HG02973 (cell line): ENCODE measurements around the gene ADGRB3.
"Not testable (repeated sequence)": the region's sequence is repeated elsewhere in the genome, so short reads cannot be mapped to it uniquely, and the experiment has no call there.

Source experiments
- ATAC-seq: cut with Tn5 transposase; IDR thresholded peaks from one replicate; pipeline ENCODE4 v1.9.1; 2021; ENCODE audit warnings: moderate library complexity; ENCODE audit not compliant: unreplicated experiment

Gene ADGRB3

DNA sequence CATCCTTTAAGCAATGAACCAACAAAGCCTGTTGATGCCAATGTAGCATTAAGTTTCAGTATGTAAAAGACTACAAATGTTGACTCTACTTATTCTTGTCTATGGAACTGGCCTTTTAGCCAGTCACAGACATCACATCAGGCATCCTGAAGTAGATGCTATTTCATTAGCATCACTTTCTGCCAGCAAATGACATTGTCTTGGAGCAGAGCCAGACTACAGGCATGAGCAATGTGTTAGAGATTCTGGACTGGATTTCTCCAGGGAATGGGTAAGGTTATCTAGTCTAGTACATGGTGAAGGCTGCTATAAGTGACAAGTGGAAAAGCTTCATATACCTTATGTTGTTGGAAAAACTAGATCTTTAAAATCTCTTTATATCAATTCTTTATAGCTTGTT is 142.9 kb downstream of the ADGRB3 start:
- ATAC-seq, result no peak

DNA sequence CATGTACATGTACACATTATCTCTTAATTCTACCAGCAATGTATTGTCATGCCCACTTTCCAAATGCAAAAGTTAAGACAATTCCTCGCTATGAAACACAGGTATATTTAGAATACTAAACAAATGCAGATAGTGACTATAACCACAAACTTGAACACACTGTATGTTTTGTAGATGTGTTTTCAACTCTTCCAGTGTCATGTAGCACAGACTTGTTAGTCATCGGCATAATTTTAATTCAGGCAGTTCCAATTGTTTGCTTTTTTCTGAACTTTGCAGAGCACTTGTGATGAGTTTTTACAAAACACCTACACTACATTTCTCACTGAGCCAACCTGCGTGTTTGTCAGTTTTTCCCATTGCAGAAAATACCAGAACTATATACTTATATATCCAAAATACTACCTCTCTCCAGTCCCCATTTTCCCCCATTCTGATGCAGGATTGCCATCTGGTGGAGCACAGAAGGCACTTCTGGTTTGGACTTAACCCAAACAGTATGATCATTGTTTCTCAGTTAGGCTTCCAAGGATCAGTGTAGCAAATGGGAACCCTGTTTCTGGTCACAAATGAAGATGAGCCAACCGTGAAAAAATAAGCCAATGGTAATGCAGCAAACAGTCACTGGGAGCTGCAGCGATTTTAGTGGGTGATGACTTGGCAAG is 143.4 kb downstream of the ADGRB3 start:
- no peak for ATAC-seq

DNA sequence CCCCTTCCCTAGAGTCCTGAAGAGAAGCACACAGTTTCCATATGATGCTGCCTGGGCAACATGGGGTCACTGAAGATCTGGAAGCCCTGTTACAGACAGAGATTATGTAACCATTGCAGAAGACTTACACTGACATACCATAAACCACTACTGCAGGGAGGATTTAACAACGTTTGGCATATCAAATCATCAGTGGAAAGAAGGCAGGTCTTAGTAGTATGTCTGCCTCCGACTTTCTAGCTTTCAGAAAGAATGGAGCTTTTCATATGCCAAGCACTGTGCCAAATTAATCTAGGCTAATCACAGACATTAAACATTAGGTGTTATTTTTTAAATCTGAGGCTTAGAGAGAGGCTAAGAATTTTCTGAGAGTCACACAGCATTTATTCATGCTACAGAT is 144.3 kb downstream of the ADGRB3 start:
- no peak for ATAC-seq

DNA sequence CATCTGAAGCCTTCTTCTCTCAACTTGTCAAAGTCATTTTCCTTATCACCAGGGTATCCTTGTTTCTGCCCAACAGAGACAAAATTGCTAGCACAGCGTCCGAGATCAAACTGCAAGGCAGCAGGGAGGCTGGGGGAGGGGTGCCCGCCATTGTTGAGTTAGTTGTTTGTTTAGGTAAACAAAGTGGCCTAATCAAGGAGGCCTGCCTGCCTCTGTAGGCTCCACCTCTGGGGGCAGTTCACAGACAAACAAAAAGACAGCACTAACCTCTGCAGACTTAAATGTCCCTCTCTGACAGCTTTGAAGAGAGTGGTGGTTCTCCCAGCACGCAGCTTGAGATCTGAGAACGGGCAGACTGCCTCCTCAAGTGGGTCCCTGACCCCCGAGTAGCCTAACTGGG is 155.0 kb downstream of the ADGRB3 start:
- not testable (repeated sequence) for ATAC-seq

DNA sequence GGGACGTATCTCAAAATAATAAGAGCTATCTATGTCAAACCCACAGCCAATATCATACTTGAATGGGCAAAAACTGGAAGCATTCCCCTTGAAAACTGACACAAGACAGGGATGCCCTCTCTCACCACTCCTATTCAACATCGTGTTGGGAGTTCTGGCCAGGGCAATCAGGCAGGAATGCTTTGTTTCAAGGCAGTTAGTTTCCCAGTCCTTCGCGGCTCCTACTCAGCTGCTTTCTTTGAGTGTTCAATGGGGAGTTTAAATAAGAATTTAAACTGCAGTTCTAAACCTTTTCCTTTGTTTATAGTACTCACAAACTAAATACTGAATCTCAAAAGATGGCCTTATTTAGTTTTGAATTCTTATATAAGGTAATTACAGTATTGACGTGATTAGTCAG is 179.9 kb downstream of the ADGRB3 start:
- not testable (repeated sequence) for ATAC-seq

GRCh38 chr6:68826501-68826900 is 191.4 kb downstream of the ADGRB3 start:
- no peak for ATAC-seq

DNA sequence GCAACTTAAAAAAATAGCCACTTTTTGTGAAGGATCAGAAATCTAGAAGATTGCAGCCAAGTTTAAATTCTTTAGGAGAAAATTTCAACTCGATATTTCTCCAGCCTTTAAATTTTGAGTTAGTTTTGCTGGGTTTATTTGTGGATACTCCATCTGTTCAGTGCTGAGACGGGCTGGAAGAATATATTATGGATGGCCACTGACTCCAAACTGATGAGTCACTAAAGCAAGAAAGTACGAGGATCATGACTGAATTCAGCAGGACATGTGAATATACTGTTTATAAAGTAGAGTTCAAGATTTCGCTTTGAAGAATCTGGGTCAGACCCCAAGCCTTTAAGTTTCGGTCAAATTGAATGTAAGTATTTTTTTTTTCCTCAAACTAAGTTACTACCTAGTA is 199.5 kb downstream of the ADGRB3 start:
- no peak for ATAC-seq

- ATAC-seq, result no peak
Observed at GRCh38 chr6:68838571-68838970, 203.5 kb downstream of the ADGRB3 start.

GRCh38 chr6:68852791-68853190 is 217.7 kb downstream of the ADGRB3 start:
- no peak for ATAC-seq

- ATAC-seq, result no peak
Observed at GRCh38 chr6:68859233-68859632, 224.2 kb downstream of the ADGRB3 start.

DNA sequence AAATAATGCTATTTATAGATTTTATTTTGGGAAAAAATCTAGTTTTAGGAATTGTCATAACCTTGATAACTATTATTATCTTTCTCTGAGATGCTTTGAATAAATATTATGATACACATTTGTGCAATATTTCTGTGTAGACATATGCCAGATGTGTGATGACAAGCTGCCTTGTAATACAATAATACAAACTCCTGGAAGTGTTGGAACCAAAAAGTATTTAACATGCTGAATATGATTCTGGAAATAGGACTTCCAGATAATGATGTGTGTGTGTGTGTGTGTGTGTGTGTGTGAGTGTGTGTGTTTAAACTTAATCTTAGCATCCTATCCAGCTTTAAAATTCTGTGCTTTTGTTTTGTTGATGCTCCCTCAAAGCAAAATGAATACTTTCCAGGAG is 233.6 kb downstream of the ADGRB3 start:
- no peak for ATAC-seq

DNA sequence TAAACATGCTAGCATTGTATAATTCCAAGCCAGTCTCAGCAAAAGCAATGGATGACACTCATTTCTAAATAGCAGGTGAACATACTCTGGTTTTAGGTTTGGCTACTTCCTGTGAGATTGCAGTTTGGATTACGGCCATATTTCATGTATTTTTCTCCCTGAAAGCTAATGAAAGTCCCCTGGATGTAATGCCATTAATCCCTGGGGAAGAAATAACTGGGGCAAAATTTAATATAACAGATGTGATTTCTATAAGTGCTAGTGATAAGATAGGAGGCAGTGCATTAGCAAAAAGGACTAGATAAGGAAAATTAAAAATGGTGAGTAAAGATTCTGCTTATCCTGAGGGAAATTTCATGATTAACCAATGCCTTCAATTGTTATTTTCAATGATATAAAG is 238.2 kb downstream of the ADGRB3 start:
- ATAC-seq, result no peak

DNA sequence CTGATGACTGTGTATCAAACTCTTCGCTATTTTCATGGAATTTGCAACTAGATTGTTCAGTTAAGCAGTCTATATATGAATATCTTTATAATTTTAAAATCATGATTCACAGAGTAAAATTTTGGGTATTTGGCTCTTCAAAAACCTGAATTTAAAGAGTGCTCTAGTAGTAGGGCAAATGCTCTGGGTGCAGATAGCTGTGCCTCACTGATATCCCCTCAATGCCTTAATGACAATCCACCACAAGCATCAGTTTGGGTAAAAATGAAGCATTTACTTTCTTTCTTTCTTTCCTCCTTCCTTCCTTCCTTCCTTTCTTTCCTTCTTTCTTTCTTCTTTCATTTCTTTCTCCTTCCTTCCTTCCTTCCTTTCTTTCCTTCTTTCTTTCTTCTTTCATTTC is 239.7 kb downstream of the ADGRB3 start:
- no peak for ATAC-seq

DNA sequence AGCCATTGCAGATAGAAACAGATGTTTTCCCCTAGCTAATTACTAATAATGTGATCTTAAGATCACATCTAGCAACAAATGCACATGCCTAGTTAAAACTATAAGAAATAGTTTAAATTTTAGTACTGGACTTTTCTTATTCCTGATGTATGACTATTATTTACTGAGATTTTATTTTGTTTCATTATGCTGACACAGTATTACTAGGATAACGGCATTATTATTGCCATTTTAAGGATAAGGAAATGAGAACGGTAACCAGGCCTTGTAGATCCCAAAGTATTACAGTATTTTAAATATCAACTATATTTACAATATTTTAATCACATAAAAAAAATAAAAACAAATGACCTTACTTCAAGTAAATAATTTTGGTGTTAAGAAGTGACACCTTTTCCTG is 240.3 kb downstream of the ADGRB3 start:
- no peak for ATAC-seq

DNA sequence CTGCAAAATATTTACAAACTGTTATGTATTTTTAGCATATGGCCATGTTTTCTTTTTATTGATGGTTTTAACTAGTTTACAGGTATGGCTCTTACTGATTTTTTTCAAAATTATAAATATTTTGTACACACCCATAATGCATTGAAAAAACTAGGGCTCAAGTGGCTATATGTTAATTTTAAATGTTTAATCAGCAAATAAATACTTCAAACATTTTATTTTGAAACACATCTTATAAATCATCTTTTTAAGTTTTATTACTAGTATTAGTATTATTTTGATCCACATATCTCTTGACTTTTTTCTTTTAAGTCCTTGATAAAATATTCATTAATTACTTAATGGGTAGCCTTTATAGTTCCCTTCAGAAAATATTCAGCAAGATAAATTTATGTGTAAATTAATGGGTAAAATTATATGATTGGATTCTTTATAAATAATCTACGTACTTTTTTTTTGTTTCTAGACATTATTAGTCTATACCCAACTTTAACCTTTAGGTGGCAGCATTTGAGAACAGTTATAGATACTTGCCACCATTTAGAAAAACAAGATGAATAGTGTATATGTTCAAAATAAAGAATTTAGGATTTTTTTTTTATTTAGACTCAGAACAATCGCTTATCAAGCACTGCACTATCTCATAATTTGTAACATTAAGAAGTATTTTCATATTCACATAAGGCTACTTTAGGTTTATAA is 241.9 kb downstream of the ADGRB3 start:
- peak; percentile 62 for ATAC-seq

DNA sequence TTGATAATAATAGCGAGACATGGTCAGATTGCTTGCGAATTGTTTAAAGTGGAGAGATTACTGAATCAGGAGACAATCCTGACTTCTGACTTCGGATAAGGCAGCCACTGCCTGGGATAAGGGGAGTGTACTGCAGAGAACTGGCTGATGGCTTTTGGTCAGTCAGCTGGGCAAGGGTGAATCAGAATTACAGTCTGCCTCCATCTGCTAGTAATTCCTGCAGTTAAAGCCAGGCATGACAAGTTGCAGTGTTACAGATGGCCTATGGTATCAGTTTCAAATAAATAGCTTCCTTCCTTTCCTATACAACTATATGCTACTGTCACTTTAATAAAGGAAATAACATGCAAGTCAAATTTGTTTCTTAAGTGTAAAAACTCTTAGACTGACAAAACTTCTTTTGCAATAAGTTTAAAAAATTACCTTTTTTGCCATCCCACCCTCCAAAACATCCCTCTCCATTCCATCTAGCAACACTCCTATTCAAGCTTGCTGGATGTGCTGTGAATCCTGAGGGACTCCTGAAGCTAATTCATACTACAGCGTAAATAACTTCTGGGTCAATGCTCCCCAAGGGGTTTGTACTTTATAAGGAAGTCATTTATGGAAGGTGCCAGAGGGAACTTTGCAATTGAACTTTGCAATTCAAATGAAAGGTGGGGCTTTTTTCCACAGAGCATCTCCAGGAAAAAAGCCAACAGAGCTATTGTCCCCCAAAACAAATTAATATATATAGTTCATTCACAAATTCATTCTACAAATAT is 245.2 kb downstream of the ADGRB3 start:
- no peak for ATAC-seq

- ATAC-seq, result not testable (repeated sequence)
Observed at GRCh38 chr6:68883325-68883724, 248.2 kb downstream of the ADGRB3 start.

- no peak for ATAC-seq
Observed at GRCh38 chr6:68891419-68891818, 256.3 kb downstream of the ADGRB3 start.

GRCh38 chr6:68892452-68892851 is 257.4 kb downstream of the ADGRB3 start:
- ATAC-seq, result no peak

GRCh38 chr6:68895929-68896328 is 260.8 kb downstream of the ADGRB3 start:
- ATAC-seq, result no peak

GRCh38 chr6:68901044-68901443 is 266.0 kb downstream of the ADGRB3 start:
- ATAC-seq, result no peak

DNA sequence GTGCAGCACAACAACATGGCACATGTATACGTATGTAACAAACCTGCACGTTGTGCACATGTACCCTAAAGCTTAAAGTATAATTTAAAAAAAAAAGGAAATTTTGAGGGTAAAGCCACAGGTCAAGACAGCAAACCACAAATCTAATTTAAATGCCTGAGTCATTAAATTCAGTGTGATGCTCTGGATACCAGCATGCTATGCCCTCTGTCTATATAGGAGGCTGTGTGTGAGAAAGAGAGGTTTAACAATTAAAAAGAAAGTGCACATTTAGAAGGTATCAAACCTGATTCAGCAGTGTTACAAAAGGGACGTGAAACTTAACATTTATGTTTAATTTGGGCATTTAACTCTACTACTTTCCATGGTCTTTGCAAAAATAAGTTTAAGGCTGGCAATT is 276.3 kb downstream of the ADGRB3 start:
- ATAC-seq, result no peak
